ENCODE results near the gene FLRT1.

Gene FLRT1

GRCh38 chr11:64058494-64058893 is 22.8 kb downstream of the FLRT1 start:
- no peaks in the 10 kb centered on the region for H3K36me3 ChIP-seq (replicated peaks; ENCODE audit: insufficient read depth, low read length)
- no peaks in the 10 kb centered on the region for H4K20me1 ChIP-seq (ENCODE audit: insufficient read depth, low read length)
- H3K9me2 ChIP-seq (replicated peaks; ENCODE audit: insufficient read depth, low read length), result no peaks in the 10 kb centered on the region
- TF ChIP-seq EZH2phosphoT487 (IDR thresholded peaks at IDR 0.05; ENCODE audit: low read length) (no peak), EZH2 (optimal IDR thresholded peaks at IDR 0.05; ENCODE audit: low read depth, low read length) (no peak), CTCF (IDR thresholded peaks at IDR 0.05; ENCODE audit: low read length) (no peak)
- no peak overlapping the region for H3K27ac ChIP-seq (ENCODE audit: low read length)
- no peaks in the 10 kb centered on the region for H3K79me2 ChIP-seq (ENCODE audit: low read length)
- H2AFZ ChIP-seq (ENCODE audit: low read length), result no peak overlapping the region
- no peaks in the 10 kb centered on the region for H3K9me3 ChIP-seq (replicated peaks; ENCODE audit: insufficient read depth, low read length)
- H3F3A ChIP-seq (ENCODE audit: insufficient read depth, low read length), result no peaks in the 10 kb centered on the region
- DNase-seq, result no peak
- no peaks in the 10 kb centered on the region for H3K4me1 ChIP-seq (ENCODE audit: low read length)
- H3K9ac ChIP-seq (ENCODE audit: low read length), result no peak overlapping the region
- no peak overlapping the region for H3K4me3 ChIP-seq (ENCODE audit: low read length)
- H3K4me2 ChIP-seq (ENCODE audit: low read depth, low read length), result no peak overlapping the region
- no peaks in the 10 kb centered on the region for H3K27me3 ChIP-seq (replicated peaks; ENCODE audit: insufficient read depth, low read length)

GRCh38 chr11:64059339-64060140 is 23.8 kb downstream of the FLRT1 start:
- TF ChIP-seq CTCF (IDR thresholded peaks at IDR 0.05; ENCODE audit: low read length) (no peak), EZH2 (optimal IDR thresholded peaks at IDR 0.05; ENCODE audit: low read depth, low read length) (no peak), EZH2phosphoT487 (IDR thresholded peaks at IDR 0.05; ENCODE audit: low read length) (no peak)
- Histone ChIP-seq H4K20me1 (ENCODE audit: insufficient read depth, low read length) (no peaks in the 10 kb centered on the region), H3K4me2 (ENCODE audit: low read depth, low read length) (no peak overlapping the region), H3K4me1 (ENCODE audit: low read length) (no peaks in the 10 kb centered on the region), H3K4me3 (ENCODE audit: low read length) (no peak overlapping the region), H3K79me2 (ENCODE audit: low read length) (no peaks in the 10 kb centered on the region), H3K36me3 (replicated peaks; ENCODE audit: insufficient read depth, low read length) (no peaks in the 10 kb centered on the region), H3K27me3 (replicated peaks; ENCODE audit: insufficient read depth, low read length) (no peaks in the 10 kb centered on the region), H3K9me3 (replicated peaks; ENCODE audit: insufficient read depth, low read length) (no peaks in the 10 kb centered on the region), H2AFZ (ENCODE audit: low read length) (no peak overlapping the region), H3K27ac (ENCODE audit: low read length) (no peak overlapping the region), H3K9ac (ENCODE audit: low read length) (no peak overlapping the region), H3F3A (ENCODE audit: insufficient read depth, low read length) (no peaks in the 10 kb centered on the region), H3K9me2 (replicated peaks; ENCODE audit: insufficient read depth, low read length) (no peaks in the 10 kb centered on the region)
- DNase-seq, result no peak

GRCh38 chr11:64060263-64060860 is 24.6 kb downstream of the FLRT1 start:
- no peaks in the 10 kb centered on the region for H3K27me3 ChIP-seq (replicated peaks; ENCODE audit: insufficient read depth, low read length)
- H3K4me3 ChIP-seq (ENCODE audit: low read length), result peak overlapping the region; percentile 38
- no peak overlapping the region for H3K27ac ChIP-seq (ENCODE audit: low read length)
- H3K9ac ChIP-seq (ENCODE audit: low read length), result no peak overlapping the region
- H3K36me3 ChIP-seq (replicated peaks; ENCODE audit: insufficient read depth, low read length), result no peaks in the 10 kb centered on the region
- no peaks in the 10 kb centered on the region for H3K79me2 ChIP-seq (ENCODE audit: low read length)
- no peak overlapping the region for H2AFZ ChIP-seq (ENCODE audit: low read length)
- no peaks in the 10 kb centered on the region for H4K20me1 ChIP-seq (ENCODE audit: insufficient read depth, low read length)
- no peaks in the 10 kb centered on the region for H3K9me2 ChIP-seq (replicated peaks; ENCODE audit: insufficient read depth, low read length)
- H3F3A ChIP-seq (ENCODE audit: insufficient read depth, low read length), result no peaks in the 10 kb centered on the region
- no peaks in the 10 kb centered on the region for H3K9me3 ChIP-seq (replicated peaks; ENCODE audit: insufficient read depth, low read length)
- DNase-seq, result no peak
- peak overlapping the region; percentile 65 for H3K4me2 ChIP-seq (ENCODE audit: low read depth, low read length)
- H3K4me1 ChIP-seq (ENCODE audit: low read length), result no peaks in the 10 kb centered on the region
- no peak for TF ChIP-seq EZH2 (optimal IDR thresholded peaks at IDR 0.05; ENCODE audit: low read depth, low read length)
- TF ChIP-seq CTCF (IDR thresholded peaks at IDR 0.05; ENCODE audit: low read length), result no peak
